K562 (cell line): ENCODE results near the gene PTK7. TPM values are rescaled to one million over a fixed set of nuclear protein-coding genes. Genes with fewer than 3 reads are reported as not detected.

ENCODE experiments used
- ATAC-seq: fragments of 200-7000 bp; cut with Tn5 transposase; 3 replicates; pipeline ENCODE4 v1.9.1; 2020; ENCODE audit warnings: moderate library complexity
- BruUV-seq: library from RNA; stranded (reverse); fragments of 400-500 nt; replicated peaks from 2 replicates; lab custom pipeline; 2021; lab: Mats Ljungman, UMichigan
- CTCF ChIA-PET: fragments of 300-600 bp; formaldehyde crosslinking; extraction: SDS; loops from one replicate; lab custom pipeline; 2021; ENCODE audit warnings: low intra/inter-chr PET ratio; lab: Yijun Ruan, JAX
- POLR2A ChIA-PET: fragments of 300-600, 350-650 bp; sonication (Branson Sonifier 250); formaldehyde crosslinking; extraction: SDS; loops from one replicate; lab custom pipeline; 2021; ENCODE audit warnings: antibody characterized with exemption, inconsistent platforms; lab: Yijun Ruan, JAX
- DNase-seq, 4 experiments: peaks; one replicate each; pipeline versions ENCODE4 v3.0.0 to v3.0.0-alpha.2; 2011 to 2018; ENCODE audit warnings: low spot score in 3 of 4, mixed read lengths in 3 of 4; ENCODE audit errors: extremely low read depth in 1 of 4
- FAIRE-seq: peaks from 2 replicates; lab custom pipeline; 2011; peaks lifted over from hg19 to GRCh38; lab: Jason Lieb, UNC
- H2AFZ ChIP-seq: 2 replicates; pipeline ENCODE4 v1.6.0; 2011; ENCODE audit warnings: low read depth, low read length, control low read depth, inconsistent platforms
- H3K27ac ChIP-seq: fragments of 200-600 bp; 3 replicates; pipeline ENCODE4 v1.8.0; 2011; ENCODE audit warnings: low read depth, mild to moderate bottlenecking, control low read depth, inconsistent platforms, low read length, moderate library complexity, mixed read lengths; ENCODE audit errors: extremely low read depth
- H3K27me3 ChIP-seq, 2 experiments: fragments of 300-600 bp in 1 of 2; 2 replicates in 1 of 2; 3 replicates in 1 of 2; pipeline versions ENCODE4 v1.6.0 to v1.8.0; 2011; ENCODE audit warnings: inconsistent platforms in 2 of 2, low read length in 2 of 2, mild to moderate bottlenecking in 1 of 2, mixed read lengths in 1 of 2, moderate library complexity in 1 of 2; ENCODE audit not compliant: control insufficient read depth in 2 of 2, insufficient read depth in 2 of 2
- H3K36me3 ChIP-seq: fragments of 300-600 bp; 3 replicates; pipeline ENCODE4 v1.8.0; 2011; ENCODE audit warnings: mild to moderate bottlenecking, low read length, inconsistent platforms; ENCODE audit not compliant: control insufficient read depth, insufficient read depth
- H3K4me1 ChIP-seq, 2 experiments: fragments of 200-600 bp in 1 of 2; replicated peaks in 1 of 2; 2 replicates in 1 of 2; 3 replicates in 1 of 2; pipeline versions ENCODE4 v1.5.1 to v1.8.0; 2011; ENCODE audit warnings: inconsistent platforms in 2 of 2, low read length in 2 of 2, mild to moderate bottlenecking in 1 of 2, mixed read lengths in 1 of 2, moderate library complexity in 1 of 2; ENCODE audit not compliant: control insufficient read depth in 2 of 2, insufficient read depth in 2 of 2
- H3K4me2 ChIP-seq: 2 replicates; pipeline ENCODE4 v1.6.1; 2011; ENCODE audit warnings: low read length, control low read depth, inconsistent platforms, mixed read lengths; ENCODE audit not compliant: insufficient read depth
- H3K4me3 ChIP-seq: fragments of 200-600 bp; sonication (generic), shearing (Covaris generic); 2 replicates; pipeline ENCODE4 v1.5.1; 2016; ENCODE audit warnings: control low read depth, inconsistent platforms
- H3K79me2 ChIP-seq: fragments of 200-600 bp; 3 replicates; pipeline ENCODE4 v1.8.0; 2011; ENCODE audit warnings: low read length, inconsistent platforms; ENCODE audit not compliant: control insufficient read depth, insufficient read depth
- H3K9ac ChIP-seq, 2 experiments: 2 replicates each; pipeline versions ENCODE4 v1.6.0 to v1.6.1; 2011; ENCODE audit warnings: low read depth in 2 of 2, low read length in 2 of 2, control low read depth in 1 of 2, inconsistent platforms in 1 of 2, mild to moderate bottlenecking in 1 of 2, mixed read lengths in 1 of 2; ENCODE audit not compliant: insufficient read depth in 1 of 2
- H3K9me1 ChIP-seq: one replicate; pipeline ENCODE4 v1.6.0; 2011; ENCODE audit warnings: inconsistent platforms, mild to moderate bottlenecking, low read length, moderate library complexity; ENCODE audit not compliant: control insufficient read depth, insufficient read depth
- H3K9me3 ChIP-seq: replicated peaks from 2 replicates; pipeline ENCODE4 v1.5.1; 2011; ENCODE audit warnings: low read depth, low read length, inconsistent platforms; ENCODE audit not compliant: control insufficient read depth, insufficient read depth
- H4K20me1 ChIP-seq: replicated peaks from 2 replicates; pipeline ENCODE4 v1.6.1; 2011; ENCODE audit warnings: low read length, inconsistent platforms, mixed read lengths; ENCODE audit not compliant: control insufficient read depth, insufficient read depth
- ARID2 ChIP-seq: fragments of 450-650 bp; IDR thresholded peaks from 2 replicates; pipeline ENCODE4 v1.6.1; 2017; ENCODE audit warnings: antibody characterized with exemption, mild to moderate bottlenecking
- CBFB ChIP-seq: sonication (generic); formaldehyde crosslinking; IDR thresholded peaks from 2 replicates; pipeline ENCODE4 v1.4.0; 2020; ENCODE audit warnings: mild to moderate bottlenecking, missing genetic modification reagents
- FOS ChIP-seq: IDR thresholded peaks from 3 replicates; pipeline ENCODE4 v1.6.1; 2011; ENCODE audit not compliant: insufficient read length; ENCODE audit errors: extremely low read depth
- MYNN ChIP-seq, 2 experiments: sonication (generic); formaldehyde crosslinking in 1 of 2; IDR thresholded peaks; 2 replicates each; pipeline versions ENCODE4 v1.5.0 to v1.6.1; 2016 to 2020; ENCODE audit warnings: antibody characterized with exemption in 1 of 2, missing genetic modification reagents in 1 of 2
- NUFIP1 ChIP-seq: fragments of 450-650 bp; IDR thresholded peaks from 2 replicates; pipeline ENCODE4 v1.6.1; 2018; ENCODE audit not compliant: partially characterized antibody
- RAD21 ChIP-seq, 2 experiments: fragments of 250-450 bp in 1 of 2; fragments of 450-650 bp in 1 of 2; sonication (Bioruptor Pico) in 1 of 2; formaldehyde crosslinking in 1 of 2; IDR thresholded peaks in 1 of 2; conservative IDR thresholded peaks in 1 of 2; 2 replicates each; pipeline versions ENCODE4 v1.4.0 to v1.8.0; 2020 to 2022; ENCODE audit warnings: mild to moderate bottlenecking in 2 of 2, moderate library complexity in 1 of 2
- SMARCE1 ChIP-seq: fragments of 450-650 bp; IDR thresholded peaks from 2 replicates; pipeline ENCODE4 v1.7.1; 2016; ENCODE audit warnings: mild to moderate bottlenecking
- SOX6 ChIP-seq: fragments of 450-650 bp; IDR thresholded peaks from 2 replicates; pipeline ENCODE4 v1.6.1; 2014; ENCODE audit warnings: mild to moderate bottlenecking
- SRSF7 ChIP-seq: fragments of 200-400 bp; formaldehyde crosslinking; optimal IDR thresholded peaks from 2 replicates; pipeline ENCODE3; 2017; ENCODE audit warnings: mild to moderate bottlenecking, low read depth, low read length
- U2AF2 ChIP-seq: fragments of 200-400 bp; formaldehyde crosslinking; optimal IDR thresholded peaks from 2 replicates; pipeline ENCODE3; 2017; ENCODE audit warnings: low read depth, mild to moderate bottlenecking, low read length
- ZBED1 ChIP-seq: IDR thresholded peaks from 2 replicates; pipeline ENCODE4 v1.6.1; 2014
- WGBS: fragments of 100-300 bp; shearing (Covaris generic); methylation state at CpG from one replicate; pipeline ENCODE4 v1.1.6; 2016; ENCODE audit warnings: low coverage, mixed read lengths; ENCODE audit not compliant: insufficient coverage; ENCODE audit errors: missing lambda C conversion rate; 5-methylcytosine and 5-hydroxymethylcytosine counted together
- in situ Hi-C: fragments of 300-500 bp; cut with MboI; formaldehyde crosslinking; loops from 4 replicates; pipeline ENCODE4 v1.15.0; 2018; ENCODE audit warnings: inconsistent platforms, mixed read lengths
- intact Hi-C: fragments of 100-400 bp; cut with micrococcal nuclease; formaldehyde crosslinking; loops from 2 replicates; pipeline ENCODE4 v1.14.2; 2022
- polyA plus RNA-seq, 8 experiments: library from polyadenylated mRNA; depleted of rRNA in 4 of 8; stranded (reverse) in 5 of 8; unstranded in 3 of 8; fragments of >200 nt; fragmentation: Nextera tagmentation in 2 of 8; fragmentation: Illumina TruSeq in 1 of 8; extraction: Ambion mirVana in 2 of 8; extraction: Trizol in 1 of 8; gene quantifications; 2 replicates each; pipeline versions ENCODE4 v1.2.1 to v1.2.3, GENCODE V29; 2011 to 2014; ENCODE audit warnings: inconsistent platforms in 1 of 8, missing spikeins in 1 of 8
- total RNA-seq, 7 experiments: library from RNA; depleted of rRNA in 6 of 7; stranded (reverse); fragments of >200 nt in 6 of 7; fragmentation: Illumina TruSeq in 2 of 7; extraction: Trizol in 2 of 7; gene quantifications; 2 replicates each; pipeline versions ENCODE4 v1.2.1 to v1.2.3, GENCODE V29; 2011 to 2021; ENCODE audit warnings: low replicate concordance in 1 of 7
- TF ChIP-seq, protein P1 (sequence below): sonication (generic); formaldehyde crosslinking; IDR thresholded peaks from 2 replicates; pipeline ENCODE4 v1.4.0; 2020; ENCODE audit warnings: mild to moderate bottlenecking, missing genetic modification reagents
- TF ChIP-seq, protein P2 (sequence below), 3 experiments: IDR thresholded peaks in 2 of 3; conservative IDR thresholded peaks in 1 of 3; 2 replicates each; pipeline ENCODE4 v1.5.1; 2011 to 2012; ENCODE audit warnings: low read length in 3 of 3, mild to moderate bottlenecking in 3 of 3, control low read depth in 2 of 3, improper control_type of control experiment in 1 of 3, inconsistent platforms in 1 of 3, low read depth in 1 of 3, mixed read lengths in 1 of 3, moderate library complexity in 1 of 3; ENCODE audit not compliant: insufficient read depth in 2 of 3
- TF ChIP-seq, protein P3 (sequence below): fragments of 250-450 bp; sonication (Bioruptor Pico); IDR thresholded peaks from 2 replicates; pipeline ENCODE4 v1.8.0; 2021; ENCODE audit warnings: moderate library complexity, mild to moderate bottlenecking, inconsistent platforms
- TF ChIP-seq, protein P4 (sequence below): fragments of 250-450 bp; sonication (Bioruptor Pico); IDR thresholded peaks from 2 replicates; pipeline ENCODE4 v1.5.0; 2020; ENCODE audit warnings: mild to moderate bottlenecking

PTK7 gene
- total and polyA plus RNA-seq, 9 of the 15 experiments (the other 6 are each of a cell fraction or from before 2014, with no cell fraction given), result 0.20 to 6.8 (median 4.2) TPM

DNA sequence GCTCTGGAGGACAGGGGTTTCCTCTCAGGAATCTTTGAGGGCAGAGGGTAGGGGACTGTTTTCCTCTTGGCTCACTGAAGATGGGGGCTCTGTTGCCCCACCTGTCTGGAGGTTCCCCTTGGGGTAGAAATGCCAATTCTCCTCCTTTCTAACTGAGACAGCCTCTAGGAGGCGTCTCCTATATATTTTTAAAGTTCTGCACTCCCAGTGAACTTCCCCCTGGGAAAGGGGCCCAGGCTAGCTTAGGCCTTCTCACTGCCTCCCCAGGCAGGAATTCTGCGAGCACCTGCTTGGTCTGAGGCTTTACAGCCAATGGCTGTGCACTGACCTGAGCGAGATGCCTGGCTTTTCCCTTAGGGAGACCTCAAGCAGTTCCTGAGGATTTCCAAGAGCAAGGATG, 70.1 kb downstream of the PTK7 start:
- POLR2A ChIA-PET, result interaction anchor here (1.3 kb wide), 1 partner anchor 13 kb away, joined by 5 read pairs; no protein-coding TSS in a partner anchor
- H3K27me3 ChIP-seq, result no peaks in the 10 kb centered on the region; a peak in 1 of 5 replicates
- no peak overlapping the region for H3K4me2 ChIP-seq
- ATAC-seq (no peak), DNase-seq (peak in 1 of 4 experiments; percentile 27), FAIRE-seq (no peak)
- no peaks in the 10 kb centered on the region for H3K9me3 ChIP-seq
- H3K9ac ChIP-seq, result peak overlapping the region in 1 of 2 experiments; percentile 14; a peak in 1 of 4 replicates
- H3K9me1 ChIP-seq, result no peaks in the 10 kb centered on the region
- no peak overlapping the region for H3K4me3 ChIP-seq
- peak overlapping the region; percentile 21; the same call in 1 of the 2 replicates for H2AFZ ChIP-seq
- H3K4me1 ChIP-seq, result peaks cover 8 to 24% of the 10 kb centered on the region in 2 experiments; a peak in 4 of 5 replicates
- no peaks in the 10 kb centered on the region for H4K20me1 ChIP-seq
- no peaks in the 10 kb centered on the region for H3K79me2 ChIP-seq
- in situ Hi-C loops, result no loop called here
- CTCF ChIA-PET, result no interaction called here
- no peak overlapping the region for H3K27ac ChIP-seq
- WGBS, result 15% methylated on average over 3 of the region's 3 CpGs
- no peaks in the 10 kb centered on the region for H3K36me3 ChIP-seq
- BruUV-seq, result no TSS peak
- intact Hi-C loops, result loop anchor here (5.0 kb wide), 1 partner anchor 186 kb away; no protein-coding TSS in a partner anchor
- TF ChIP-seq ARID2 (no peak), SMARCE1 (no peak), ZBED1 (no peak), SRSF7 (no peak), U2AF2 (no peak), SOX6 (no peak), MYNN (IDR thresholded peaks at IDR 0.05) (no peak), MYNN (CRISPR knock-in tag; IDR thresholded peaks at IDR 0.05) (no peak), CBFB (CRISPR knock-in tag) (no peak), RAD21 (CRISPR knock-in tag; conservative IDR thresholded peaks at IDR 0.05 in 1 of 2, IDR thresholded peaks at IDR 0.05 in 1 of 2) (peak in 1 of 2 experiments; percentile 51; a peak in 2 of 4 replicates), FOS (no peak), NUFIP1 (no peak)
- TF ChIP-seq, protein P1, sequence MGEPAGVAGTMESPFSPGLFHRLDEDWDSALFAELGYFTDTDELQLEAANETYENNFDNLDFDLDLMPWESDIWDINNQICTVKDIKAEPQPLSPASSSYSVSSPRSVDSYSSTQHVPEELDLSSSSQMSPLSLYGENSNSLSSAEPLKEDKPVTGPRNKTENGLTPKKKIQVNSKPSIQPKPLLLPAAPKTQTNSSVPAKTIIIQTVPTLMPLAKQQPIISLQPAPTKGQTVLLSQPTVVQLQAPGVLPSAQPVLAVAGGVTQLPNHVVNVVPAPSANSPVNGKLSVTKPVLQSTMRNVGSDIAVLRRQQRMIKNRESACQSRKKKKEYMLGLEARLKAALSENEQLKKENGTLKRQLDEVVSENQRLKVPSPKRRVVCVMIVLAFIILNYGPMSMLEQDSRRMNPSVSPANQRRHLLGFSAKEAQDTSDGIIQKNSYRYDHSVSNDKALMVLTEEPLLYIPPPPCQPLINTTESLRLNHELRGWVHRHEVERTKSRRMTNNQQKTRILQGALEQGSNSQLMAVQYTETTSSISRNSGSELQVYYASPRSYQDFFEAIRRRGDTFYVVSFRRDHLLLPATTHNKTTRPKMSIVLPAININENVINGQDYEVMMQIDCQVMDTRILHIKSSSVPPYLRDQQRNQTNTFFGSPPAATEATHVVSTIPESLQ (CRISPR knock-in tag), result no peak
- TF ChIP-seq, protein P2, sequence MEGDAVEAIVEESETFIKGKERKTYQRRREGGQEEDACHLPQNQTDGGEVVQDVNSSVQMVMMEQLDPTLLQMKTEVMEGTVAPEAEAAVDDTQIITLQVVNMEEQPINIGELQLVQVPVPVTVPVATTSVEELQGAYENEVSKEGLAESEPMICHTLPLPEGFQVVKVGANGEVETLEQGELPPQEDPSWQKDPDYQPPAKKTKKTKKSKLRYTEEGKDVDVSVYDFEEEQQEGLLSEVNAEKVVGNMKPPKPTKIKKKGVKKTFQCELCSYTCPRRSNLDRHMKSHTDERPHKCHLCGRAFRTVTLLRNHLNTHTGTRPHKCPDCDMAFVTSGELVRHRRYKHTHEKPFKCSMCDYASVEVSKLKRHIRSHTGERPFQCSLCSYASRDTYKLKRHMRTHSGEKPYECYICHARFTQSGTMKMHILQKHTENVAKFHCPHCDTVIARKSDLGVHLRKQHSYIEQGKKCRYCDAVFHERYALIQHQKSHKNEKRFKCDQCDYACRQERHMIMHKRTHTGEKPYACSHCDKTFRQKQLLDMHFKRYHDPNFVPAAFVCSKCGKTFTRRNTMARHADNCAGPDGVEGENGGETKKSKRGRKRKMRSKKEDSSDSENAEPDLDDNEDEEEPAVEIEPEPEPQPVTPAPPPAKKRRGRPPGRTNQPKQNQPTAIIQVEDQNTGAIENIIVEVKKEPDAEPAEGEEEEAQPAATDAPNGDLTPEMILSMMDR (IDR thresholded peaks at IDR 0.05 in 2 of 3, conservative IDR thresholded peaks at IDR 0.05 in 1 of 3; ENCODE audit: insufficient read depth in 2 of 3, low read depth in 1 of 3, low read length in 3 of 3), result peak; percentile 18 to 54 (median 44); a peak in 4 of 6 replicates
- TF ChIP-seq, protein P3, sequence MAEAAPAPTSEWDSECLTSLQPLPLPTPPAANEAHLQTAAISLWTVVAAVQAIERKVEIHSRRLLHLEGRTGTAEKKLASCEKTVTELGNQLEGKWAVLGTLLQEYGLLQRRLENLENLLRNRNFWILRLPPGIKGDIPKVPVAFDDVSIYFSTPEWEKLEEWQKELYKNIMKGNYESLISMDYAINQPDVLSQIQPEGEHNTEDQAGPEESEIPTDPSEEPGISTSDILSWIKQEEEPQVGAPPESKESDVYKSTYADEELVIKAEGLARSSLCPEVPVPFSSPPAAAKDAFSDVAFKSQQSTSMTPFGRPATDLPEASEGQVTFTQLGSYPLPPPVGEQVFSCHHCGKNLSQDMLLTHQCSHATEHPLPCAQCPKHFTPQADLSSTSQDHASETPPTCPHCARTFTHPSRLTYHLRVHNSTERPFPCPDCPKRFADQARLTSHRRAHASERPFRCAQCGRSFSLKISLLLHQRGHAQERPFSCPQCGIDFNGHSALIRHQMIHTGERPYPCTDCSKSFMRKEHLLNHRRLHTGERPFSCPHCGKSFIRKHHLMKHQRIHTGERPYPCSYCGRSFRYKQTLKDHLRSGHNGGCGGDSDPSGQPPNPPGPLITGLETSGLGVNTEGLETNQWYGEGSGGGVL (CRISPR knock-in tag), result no peak
- TF ChIP-seq, protein P4, sequence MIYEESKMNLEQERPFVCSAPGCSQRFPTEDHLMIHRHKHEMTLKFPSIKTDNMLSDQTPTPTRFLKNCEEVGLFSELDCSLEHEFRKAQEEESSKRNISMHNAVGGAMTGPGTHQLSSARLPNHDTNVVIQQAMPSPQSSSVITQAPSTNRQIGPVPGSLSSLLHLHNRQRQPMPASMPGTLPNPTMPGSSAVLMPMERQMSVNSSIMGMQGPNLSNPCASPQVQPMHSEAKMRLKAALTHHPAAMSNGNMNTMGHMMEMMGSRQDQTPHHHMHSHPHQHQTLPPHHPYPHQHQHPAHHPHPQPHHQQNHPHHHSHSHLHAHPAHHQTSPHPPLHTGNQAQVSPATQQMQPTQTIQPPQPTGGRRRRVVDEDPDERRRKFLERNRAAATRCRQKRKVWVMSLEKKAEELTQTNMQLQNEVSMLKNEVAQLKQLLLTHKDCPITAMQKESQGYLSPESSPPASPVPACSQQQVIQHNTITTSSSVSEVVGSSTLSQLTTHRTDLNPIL, result no peak
